ENCODE measurements around the gene GSK3A.

Gene GSK3A

GRCh38 chr19:42225718-42226292 is 16.6 kb downstream of the GSK3A start:
- no peak overlapping the region for H3K4me2 ChIP-seq

DNA sequence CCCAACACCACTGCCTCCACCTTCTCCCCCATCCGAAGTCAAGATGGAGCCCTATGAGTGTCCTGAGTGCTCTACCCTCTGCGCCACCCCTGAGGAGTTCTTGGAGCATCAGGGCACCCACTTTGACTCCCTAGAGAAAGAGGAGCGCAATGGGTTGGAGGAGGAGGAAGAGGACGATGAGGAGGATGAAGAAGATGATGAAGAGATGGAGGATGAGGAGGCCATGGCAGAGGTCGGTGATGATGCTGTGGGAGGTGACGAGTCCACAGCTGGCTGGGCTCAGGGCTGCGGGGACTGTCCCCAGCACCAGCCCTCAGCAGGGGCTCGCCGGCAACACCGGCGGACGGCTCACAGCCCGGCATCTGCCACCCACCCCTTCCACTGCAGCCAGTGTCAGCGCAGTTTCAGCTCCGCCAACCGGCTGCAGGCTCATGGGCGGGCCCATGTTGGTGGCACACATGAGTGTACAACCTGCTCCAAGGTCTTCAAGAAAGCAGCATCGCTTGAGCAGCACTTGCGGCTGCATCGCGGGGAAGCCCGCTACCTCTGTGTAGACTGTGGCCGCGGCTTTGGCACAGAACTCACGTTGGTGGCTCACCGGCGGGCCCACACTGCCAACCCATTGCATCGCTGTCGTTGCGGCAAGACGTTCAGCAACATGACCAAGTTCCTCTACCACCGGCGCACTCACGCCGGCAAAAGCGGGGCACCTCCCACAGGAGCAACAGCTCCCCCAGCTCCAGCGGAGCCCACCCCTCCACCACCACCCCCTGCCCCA is 17.3 kb downstream of the GSK3A start:
- no peak overlapping the region for H3K4me3 ChIP-seq (IDR thresholded peaks at IDR 0.05; ENCODE audit: insufficient read depth, low read depth, low read length)
- no peaks in the 10 kb centered on the region for H4K20me1 ChIP-seq (ENCODE audit: insufficient read depth)
- peaks cover 9% of the 10 kb centered on the region for H3K4me1 ChIP-seq (ENCODE audit: low read depth, poor library complexity, severe bottlenecking)
- H3K9ac ChIP-seq = no peak overlapping the region
- no peaks in the 10 kb centered on the region for H3K27me3 ChIP-seq (ENCODE audit: insufficient read depth, low read depth)
- no peak for TF ChIP-seq CTCF (conservative IDR thresholded peaks at IDR 0.05; ENCODE audit: low read depth, low read length)
- no peak overlapping the region for H2AFZ ChIP-seq (ENCODE audit: low read depth)
- peaks cover 32% of the 10 kb centered on the region for H3K79me2 ChIP-seq (ENCODE audit: insufficient read depth, low read depth)
- no peak overlapping the region for H3K27ac ChIP-seq
- no peak overlapping the region for H3K4me2 ChIP-seq
- no peaks in the 10 kb centered on the region; the same call in 1 of the 2 replicates for H3K36me3 ChIP-seq (ENCODE audit: insufficient read depth)

More at GRCh38 chr19:42225718-42226292, 16.6 kb downstream of the GSK3A start:
- Histone ChIP-seq H2AFZ (ENCODE audit: low read depth) (no peak overlapping the region), H3K9ac (no peak overlapping the region), H3K4me3 (IDR thresholded peaks at IDR 0.05; ENCODE audit: insufficient read depth, low read depth, low read length) (no peak overlapping the region), H3K4me1 (ENCODE audit: low read depth, poor library complexity, severe bottlenecking) (peaks cover 8% of the 10 kb centered on the region), H3K36me3 (ENCODE audit: insufficient read depth) (peaks cover under 1% of the 10 kb centered on the region; the same call in 1 of the 2 replicates), H4K20me1 (ENCODE audit: insufficient read depth) (no peaks in the 10 kb centered on the region), H3K27ac (no peak overlapping the region), H3K27me3 (ENCODE audit: insufficient read depth, low read depth) (no peaks in the 10 kb centered on the region), H3K79me2 (ENCODE audit: insufficient read depth, low read depth) (peaks cover 26% of the 10 kb centered on the region)
- TF ChIP-seq CTCF (conservative IDR thresholded peaks at IDR 0.05; ENCODE audit: low read depth, low read length) = no peak

GRCh38 chr19:42220751-42221097 is 21.7 kb downstream of the GSK3A start:
- TF ChIP-seq CTCF (conservative IDR thresholded peaks at IDR 0.05; ENCODE audit: low read depth, low read length) = no peak
- Histone ChIP-seq H3K36me3 (ENCODE audit: insufficient read depth) (no peaks in the 10 kb centered on the region; the same call in 1 of the 2 replicates), H3K27me3 (ENCODE audit: insufficient read depth, low read depth) (no peaks in the 10 kb centered on the region), H2AFZ (ENCODE audit: low read depth) (peak overlapping the region; percentile 68; the same call in 1 of the 2 replicates), H4K20me1 (ENCODE audit: insufficient read depth) (no peaks in the 10 kb centered on the region; the same call in 1 of the 2 replicates), H3K79me2 (ENCODE audit: insufficient read depth, low read depth) (peaks cover 50% of the 10 kb centered on the region), H3K4me1 (ENCODE audit: low read depth, poor library complexity, severe bottlenecking) (peaks cover 34% of the 10 kb centered on the region), H3K27ac (peak overlapping the region; percentile 6; the same call in 1 of the 2 replicates), H3K9ac (peak overlapping the region; percentile 61; the same call in 1 of the 2 replicates), H3K4me2 (peak overlapping the region; percentile 77), H3K4me3 (IDR thresholded peaks at IDR 0.05; ENCODE audit: insufficient read depth, low read depth, low read length) (peak overlapping the region; percentile 87)

- peak within 1 kb of the TSS; percentile 87 for H3K4me3 ChIP-seq (IDR thresholded peaks at IDR 0.05; ENCODE audit: insufficient read depth, low read depth, low read length)
- H3K27me3 ChIP-seq (ENCODE audit: insufficient read depth, low read depth) = no peaks in the 10 kb centered on the region
- TF ChIP-seq CTCF (conservative IDR thresholded peaks at IDR 0.05; ENCODE audit: low read depth, low read length) = no peak
- peaks cover 52% of the 10 kb centered on the region for H3K79me2 ChIP-seq (ENCODE audit: insufficient read depth, low read depth)
- H3K9ac ChIP-seq = peak within 1 kb of the TSS; percentile 61; the same call in 1 of the 2 replicates
- no peaks in the 10 kb centered on the region; the same call in 1 of the 2 replicates for H3K36me3 ChIP-seq (ENCODE audit: insufficient read depth)
- peak within 1 kb of the TSS; percentile 68 for H2AFZ ChIP-seq (ENCODE audit: low read depth)
- no peaks in the 10 kb centered on the region; the same call in 1 of the 2 replicates for H4K20me1 ChIP-seq (ENCODE audit: insufficient read depth)
- peaks cover 35% of the 10 kb centered on the region for H3K4me1 ChIP-seq (ENCODE audit: low read depth, poor library complexity, severe bottlenecking)
- H3K4me2 ChIP-seq = peak within 1 kb of the TSS; percentile 94
- H3K27ac ChIP-seq = peak within 1 kb of the TSS; percentile 36
Observed at GRCh38 chr19:42219812-42220750, 22.3 kb downstream of the GSK3A start, which contains the start of gene ZNF526. Gene ZNF526, plus strand, starts transcription at chr19:42220312. Its CDS starts 4,092 bp downstream, at chr19:42224404.
